Epidermal melanocyte (primary cell): ENCODE results near the gene SUN2.

Experiments
- DNase-seq: peaks from one replicate; pipeline ENCODE4 v3.0.0; 2011; ENCODE audit warnings: low spot score; ENCODE audit not compliant: insufficient read length

The SUN2 gene

DNA sequence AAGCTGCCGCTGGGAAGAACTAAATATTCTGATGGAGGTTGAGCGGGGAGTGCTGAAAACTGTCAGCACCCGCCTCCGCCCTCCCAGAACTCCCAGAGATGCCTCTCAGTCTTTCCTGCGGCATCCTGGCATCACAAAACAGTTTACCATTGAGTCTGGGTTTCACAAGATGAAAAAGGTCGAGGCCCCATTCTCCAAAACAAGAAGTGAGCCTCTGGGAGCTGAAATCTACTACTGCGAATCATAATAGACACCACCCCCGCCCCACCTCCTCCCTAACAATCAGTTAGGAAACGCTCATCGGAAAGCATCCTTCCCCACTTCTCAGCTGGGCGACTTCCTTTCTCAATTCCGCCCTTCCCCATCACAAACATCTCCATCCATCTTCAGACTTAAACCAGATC, 1.0 kb downstream of the SUN2 start:
- DNase-seq: no peak

- DNase-seq: no peak
These were observed 1.6 kb downstream of the SUN2 start for GRCh38 chr22:38753948-38754750.

DNA sequence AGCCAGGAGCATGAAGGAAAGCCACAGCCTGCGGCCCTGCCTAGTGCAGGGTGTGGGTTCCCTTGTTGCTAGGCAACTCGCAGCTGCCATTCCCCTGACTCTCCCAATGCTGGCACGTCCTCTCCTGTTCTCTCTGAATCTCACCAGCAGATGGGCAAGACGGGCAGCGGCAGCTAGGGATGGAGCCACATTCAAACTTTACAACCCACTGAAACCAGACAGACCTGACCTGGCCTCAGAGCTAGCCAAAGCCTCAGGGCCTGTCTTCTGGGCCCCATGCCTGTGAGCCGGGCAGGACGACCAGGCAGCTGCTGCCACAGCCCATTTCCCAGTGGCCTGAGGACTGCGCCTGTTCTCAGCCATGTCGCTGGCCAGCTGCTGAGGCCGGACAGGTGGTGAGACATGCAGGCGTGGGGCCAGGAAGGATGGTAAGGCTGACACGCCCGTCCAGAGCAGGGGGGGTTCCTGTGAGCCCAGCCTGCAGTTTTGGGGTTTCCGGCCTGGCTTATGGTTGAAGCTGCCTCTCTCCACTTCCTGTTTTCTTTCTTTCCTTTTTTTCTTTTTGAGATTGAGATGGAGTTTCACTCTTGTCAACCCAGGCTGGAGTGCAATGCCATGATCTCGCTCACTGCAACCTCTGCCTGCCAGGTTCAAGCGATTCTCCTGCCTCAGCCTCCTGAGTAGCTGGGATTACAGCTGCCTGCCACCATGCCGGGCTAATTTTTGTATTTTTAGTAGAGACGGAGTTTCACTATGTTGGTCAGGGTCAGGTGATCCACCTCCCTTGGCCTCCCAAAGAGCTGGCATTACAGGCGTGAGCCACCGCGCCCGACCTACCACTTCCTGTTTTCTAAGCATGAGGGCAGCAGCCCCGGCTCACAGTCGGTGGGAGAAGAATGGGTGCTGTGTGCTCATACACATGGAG, 4.1 kb downstream of the SUN2 start:
- no peak for DNase-seq

GRCh38 chr22:38751066-38751421, 4.8 kb downstream of the SUN2 start:
- no peak for DNase-seq

- no peak for DNase-seq
These were observed 5.2 kb downstream of the SUN2 start for GRCh38 chr22:38750638-38751037.

GRCh38 chr22:38750104-38750503, 5.7 kb downstream of the SUN2 start:
- no peak for DNase-seq

GRCh38 chr22:38748487-38749136, 7.2 kb downstream of the SUN2 start:
- no peak for DNase-seq

- DNase-seq: no peak
These were observed 9.9 kb downstream of the SUN2 start for GRCh38 chr22:38745676-38746460.

DNA sequence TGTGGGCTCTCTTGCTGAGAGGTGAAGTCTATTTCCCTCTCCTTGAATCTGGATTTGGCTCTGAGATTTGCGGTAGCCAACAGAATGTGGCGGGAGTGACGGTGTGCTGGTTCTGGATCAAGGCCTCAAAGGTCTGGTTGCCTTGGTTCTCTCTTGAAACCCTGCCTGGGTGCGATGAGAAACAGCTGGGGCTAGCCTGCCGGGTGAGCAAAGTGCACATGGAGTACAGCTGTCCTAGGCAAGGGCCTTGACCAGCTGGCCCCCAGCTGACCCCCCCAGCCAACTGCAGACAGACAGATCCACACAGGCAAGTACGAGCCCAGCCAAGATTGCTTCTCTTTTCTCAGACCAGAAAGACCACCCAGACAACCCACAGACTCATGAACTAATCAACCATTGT, 10.8 kb downstream of the SUN2 start:
- DNase-seq: no peak

- DNase-seq: no peak
These were observed 13.4 kb downstream of the SUN2 start for GRCh38 chr22:38742176-38742942.

GRCh38 chr22:38741576-38741975, 14.2 kb downstream of the SUN2 start:
- DNase-seq: no peak

DNA sequence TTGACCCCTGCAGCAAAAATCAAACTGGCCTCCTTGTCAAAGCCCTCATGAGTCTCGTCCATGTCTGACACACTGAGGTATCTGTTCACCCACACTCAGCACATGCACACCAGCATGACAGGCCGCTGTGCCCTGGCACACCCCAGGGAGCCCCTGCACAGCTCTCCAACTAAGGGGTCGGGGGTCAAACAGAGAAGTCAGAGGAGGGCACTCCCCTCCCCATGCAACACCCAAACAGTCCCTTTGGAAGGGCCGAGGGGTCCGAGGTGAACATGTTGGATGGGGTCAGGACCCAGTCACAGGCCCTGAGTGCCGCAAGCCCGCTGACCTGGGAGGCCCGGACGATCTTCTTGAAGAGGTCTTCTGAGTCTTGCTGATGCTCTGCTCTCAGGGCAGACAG, 14.6 kb downstream of the SUN2 start:
- no peak for DNase-seq

- no peak for DNase-seq
These were observed 15.0 kb downstream of the SUN2 start for GRCh38 chr22:38740754-38741153.

- DNase-seq: no peak
These were observed 15.6 kb downstream of the SUN2 start for GRCh38 chr22:38740116-38740723.

- no peak for DNase-seq
These were observed 16.3 kb downstream of the SUN2 start for GRCh38 chr22:38739300-38740055.

- DNase-seq: no peak
These were observed 17.2 kb downstream of the SUN2 start for GRCh38 chr22:38738475-38739070.

GRCh38 chr22:38737302-38738060, 18.3 kb downstream of the SUN2 start:
- DNase-seq: no peak

DNA sequence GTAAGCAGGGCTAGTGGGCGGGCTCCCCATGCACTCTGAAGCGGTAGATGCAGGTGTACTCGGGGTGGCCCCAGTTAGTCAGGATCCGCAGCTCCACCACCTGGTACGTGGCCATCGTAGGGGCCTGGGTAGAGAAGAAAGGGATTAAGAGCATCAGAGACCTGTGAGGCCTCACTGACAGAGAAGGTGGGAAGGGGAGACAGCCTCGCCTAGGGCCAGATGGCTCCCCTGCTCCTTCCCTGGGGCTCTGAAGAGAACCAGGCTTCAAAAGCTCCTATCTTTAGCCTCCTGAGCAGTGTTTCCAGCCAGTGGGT, 19.6 kb downstream of the SUN2 start:
- DNase-seq: no peak
